ENCODE results near the gene FANCL.
"Not testable (repeated sequence)": the region's sequence is repeated elsewhere in the genome, so short reads cannot be mapped to it uniquely, and the experiment has no call there.

Gene FANCL

GRCh38 chr2:58182527-58182926 is 58.6 kb downstream of the FANCL start:
- no peak for DNase-seq
- Histone ChIP-seq H3K4me3 (ENCODE audit: insufficient read depth, low read depth, low read length, poor library complexity, severe bottlenecking) (no peak overlapping the region), H3K36me3 (ENCODE audit: control insufficient read depth, insufficient read depth, low read length) (no peaks in the 10 kb centered on the region), H3K9me3 (ENCODE audit: control insufficient read depth, low read length) (no peaks in the 10 kb centered on the region), H3K27me3 (replicated peaks; ENCODE audit: control insufficient read depth, insufficient read depth, low read length, poor library complexity, severe bottlenecking) (no peaks in the 10 kb centered on the region), H3K27ac (ENCODE audit: insufficient read depth, low read length, poor library complexity, severe bottlenecking) (no peak overlapping the region), H3K4me1 (ENCODE audit: control insufficient read depth, insufficient read depth, low read length, poor library complexity, severe bottlenecking) (no peaks in the 10 kb centered on the region)

GRCh38 chr2:58180635-58181034 is 60.5 kb downstream of the FANCL start:
- H3K4me1 ChIP-seq (ENCODE audit: control insufficient read depth, insufficient read depth, low read length, poor library complexity, severe bottlenecking) = no peaks in the 10 kb centered on the region
- H3K4me3 ChIP-seq (ENCODE audit: insufficient read depth, low read depth, low read length, poor library complexity, severe bottlenecking) = no peak overlapping the region
- no peaks in the 10 kb centered on the region for H3K9me3 ChIP-seq (ENCODE audit: control insufficient read depth, low read length)
- no peak for DNase-seq
- H3K27ac ChIP-seq (ENCODE audit: insufficient read depth, low read length, poor library complexity, severe bottlenecking) = no peak overlapping the region
- H3K27me3 ChIP-seq (replicated peaks; ENCODE audit: control insufficient read depth, insufficient read depth, low read length, poor library complexity, severe bottlenecking) = no peaks in the 10 kb centered on the region
- H3K36me3 ChIP-seq (ENCODE audit: control insufficient read depth, insufficient read depth, low read length) = no peaks in the 10 kb centered on the region

GRCh38 chr2:58180175-58180574 is 61.0 kb downstream of the FANCL start:
- H3K27ac ChIP-seq (ENCODE audit: insufficient read depth, low read length, poor library complexity, severe bottlenecking); H3K36me3 ChIP-seq (ENCODE audit: control insufficient read depth, insufficient read depth, low read length); DNase-seq; H3K9me3 ChIP-seq (ENCODE audit: control insufficient read depth, low read length); H3K27me3 ChIP-seq (replicated peaks; ENCODE audit: control insufficient read depth, insufficient read depth, low read length, poor library complexity, severe bottlenecking); H3K4me1 ChIP-seq (ENCODE audit: control insufficient read depth, insufficient read depth, low read length, poor library complexity, severe bottlenecking); H3K4me3 ChIP-seq (ENCODE audit: insufficient read depth, low read depth, low read length, poor library complexity, severe bottlenecking): not testable (repeated sequence)

GRCh38 chr2:58177187-58177586 is 63.9 kb downstream of the FANCL start:
- not testable (repeated sequence) for DNase-seq; H3K27me3 ChIP-seq (replicated peaks; ENCODE audit: control insufficient read depth, insufficient read depth, low read length, poor library complexity, severe bottlenecking); H3K4me1 ChIP-seq (ENCODE audit: control insufficient read depth, insufficient read depth, low read length, poor library complexity, severe bottlenecking); H3K9me3 ChIP-seq (ENCODE audit: control insufficient read depth, low read length); H3K27ac ChIP-seq (ENCODE audit: insufficient read depth, low read length, poor library complexity, severe bottlenecking); H3K36me3 ChIP-seq (ENCODE audit: control insufficient read depth, insufficient read depth, low read length); H3K4me3 ChIP-seq (ENCODE audit: insufficient read depth, low read depth, low read length, poor library complexity, severe bottlenecking)

GRCh38 chr2:58171831-58172230 is 69.3 kb downstream of the FANCL start:
- not testable (repeated sequence) for H3K4me1 ChIP-seq (ENCODE audit: control insufficient read depth, insufficient read depth, low read length, poor library complexity, severe bottlenecking); DNase-seq; H3K4me3 ChIP-seq (ENCODE audit: insufficient read depth, low read depth, low read length, poor library complexity, severe bottlenecking); H3K9me3 ChIP-seq (ENCODE audit: control insufficient read depth, low read length); H3K27ac ChIP-seq (ENCODE audit: insufficient read depth, low read length, poor library complexity, severe bottlenecking); H3K27me3 ChIP-seq (replicated peaks; ENCODE audit: control insufficient read depth, insufficient read depth, low read length, poor library complexity, severe bottlenecking); H3K36me3 ChIP-seq (ENCODE audit: control insufficient read depth, insufficient read depth, low read length)

GRCh38 chr2:58170334-58170933 is 70.7 kb downstream of the FANCL start:
- not testable (repeated sequence) for H3K4me1 ChIP-seq (ENCODE audit: control insufficient read depth, insufficient read depth, low read length, poor library complexity, severe bottlenecking); DNase-seq; H3K4me3 ChIP-seq (ENCODE audit: insufficient read depth, low read depth, low read length, poor library complexity, severe bottlenecking); H3K9me3 ChIP-seq (ENCODE audit: control insufficient read depth, low read length); H3K27ac ChIP-seq (ENCODE audit: insufficient read depth, low read length, poor library complexity, severe bottlenecking); H3K27me3 ChIP-seq (replicated peaks; ENCODE audit: control insufficient read depth, insufficient read depth, low read length, poor library complexity, severe bottlenecking); H3K36me3 ChIP-seq (ENCODE audit: control insufficient read depth, insufficient read depth, low read length)

GRCh38 chr2:58169845-58170244 is 71.3 kb downstream of the FANCL start:
- H3K36me3 ChIP-seq (ENCODE audit: control insufficient read depth, insufficient read depth, low read length); H3K27ac ChIP-seq (ENCODE audit: insufficient read depth, low read length, poor library complexity, severe bottlenecking); H3K9me3 ChIP-seq (ENCODE audit: control insufficient read depth, low read length); H3K4me3 ChIP-seq (ENCODE audit: insufficient read depth, low read depth, low read length, poor library complexity, severe bottlenecking); H3K27me3 ChIP-seq (replicated peaks; ENCODE audit: control insufficient read depth, insufficient read depth, low read length, poor library complexity, severe bottlenecking); H3K4me1 ChIP-seq (ENCODE audit: control insufficient read depth, insufficient read depth, low read length, poor library complexity, severe bottlenecking); DNase-seq: not testable (repeated sequence)

- H3K27ac ChIP-seq (ENCODE audit: insufficient read depth, low read length, poor library complexity, severe bottlenecking); H3K4me1 ChIP-seq (ENCODE audit: control insufficient read depth, insufficient read depth, low read length, poor library complexity, severe bottlenecking); H3K27me3 ChIP-seq (replicated peaks; ENCODE audit: control insufficient read depth, insufficient read depth, low read length, poor library complexity, severe bottlenecking); DNase-seq; H3K4me3 ChIP-seq (ENCODE audit: insufficient read depth, low read depth, low read length, poor library complexity, severe bottlenecking); H3K36me3 ChIP-seq (ENCODE audit: control insufficient read depth, insufficient read depth, low read length); H3K9me3 ChIP-seq (ENCODE audit: control insufficient read depth, low read length): not testable (repeated sequence)
Measured at GRCh38 chr2:58168130-58168529, 73.0 kb downstream of the FANCL start.

- no peak for DNase-seq
- Histone ChIP-seq H3K4me3 (ENCODE audit: insufficient read depth, low read depth, low read length, poor library complexity, severe bottlenecking) (no peak overlapping the region), H3K36me3 (ENCODE audit: control insufficient read depth, insufficient read depth, low read length) (peaks cover 8% of the 10 kb centered on the region), H3K27ac (ENCODE audit: insufficient read depth, low read length, poor library complexity, severe bottlenecking) (no peak overlapping the region), H3K27me3 (replicated peaks; ENCODE audit: control insufficient read depth, insufficient read depth, low read length, poor library complexity, severe bottlenecking) (no peaks in the 10 kb centered on the region), H3K4me1 (ENCODE audit: control insufficient read depth, insufficient read depth, low read length, poor library complexity, severe bottlenecking) (no peaks in the 10 kb centered on the region), H3K9me3 (ENCODE audit: control insufficient read depth, low read length) (no peaks in the 10 kb centered on the region)
Measured at GRCh38 chr2:58163913-58164312, 77.2 kb downstream of the FANCL start.

- Histone ChIP-seq H3K4me3 (ENCODE audit: insufficient read depth, low read depth, low read length, poor library complexity, severe bottlenecking) (no peak overlapping the region), H3K27me3 (replicated peaks; ENCODE audit: control insufficient read depth, insufficient read depth, low read length, poor library complexity, severe bottlenecking) (no peaks in the 10 kb centered on the region), H3K27ac (ENCODE audit: insufficient read depth, low read length, poor library complexity, severe bottlenecking) (no peak overlapping the region), H3K9me3 (ENCODE audit: control insufficient read depth, low read length) (no peaks in the 10 kb centered on the region), H3K36me3 (ENCODE audit: control insufficient read depth, insufficient read depth, low read length) (peaks cover 8% of the 10 kb centered on the region), H3K4me1 (ENCODE audit: control insufficient read depth, insufficient read depth, low read length, poor library complexity, severe bottlenecking) (no peaks in the 10 kb centered on the region)
- DNase-seq = no peak
Measured at GRCh38 chr2:58158481-58158880, 82.6 kb downstream of the FANCL start.

- H3K36me3 ChIP-seq (ENCODE audit: control insufficient read depth, insufficient read depth, low read length) = peaks cover 8% of the 10 kb centered on the region
- no peak overlapping the region for H3K4me3 ChIP-seq (ENCODE audit: insufficient read depth, low read depth, low read length, poor library complexity, severe bottlenecking)
- no peak overlapping the region for H3K27ac ChIP-seq (ENCODE audit: insufficient read depth, low read length, poor library complexity, severe bottlenecking)
- H3K27me3 ChIP-seq (replicated peaks; ENCODE audit: control insufficient read depth, insufficient read depth, low read length, poor library complexity, severe bottlenecking) = no peaks in the 10 kb centered on the region
- no peak for DNase-seq
- no peaks in the 10 kb centered on the region for H3K4me1 ChIP-seq (ENCODE audit: control insufficient read depth, insufficient read depth, low read length, poor library complexity, severe bottlenecking)
- H3K9me3 ChIP-seq (ENCODE audit: control insufficient read depth, low read length) = no peaks in the 10 kb centered on the region
Measured at GRCh38 chr2:58157754-58158153, 83.4 kb downstream of the FANCL start.

Data from effector memory CD4-positive, alpha-beta T cell (primary cell).